ENCODE data around the gene RAPGEF4.

The RAPGEF4 gene

GRCh38 chr2:173058673-173059072 lies 323.0 kb downstream of the RAPGEF4 start:
- no peaks in the 10 kb centered on the region for H3K36me3 ChIP-seq (ENCODE audit: insufficient read depth)
- H3K4me3 ChIP-seq (IDR thresholded peaks at IDR 0.05; ENCODE audit: insufficient read depth, low read depth, low read length): no peak overlapping the region
- no peaks in the 10 kb centered on the region for H3K4me1 ChIP-seq (ENCODE audit: low read depth, poor library complexity, severe bottlenecking)
- no peak for TF ChIP-seq CTCF (conservative IDR thresholded peaks at IDR 0.05; ENCODE audit: low read depth, low read length)
- H3K27me3 ChIP-seq (ENCODE audit: insufficient read depth, low read depth): no peaks in the 10 kb centered on the region
- H3K9ac ChIP-seq: no peak overlapping the region
- no peaks in the 10 kb centered on the region for H4K20me1 ChIP-seq (ENCODE audit: insufficient read depth)
- H3K4me2 ChIP-seq: no peak overlapping the region
- no peak overlapping the region for H3K27ac ChIP-seq
- H2AFZ ChIP-seq (ENCODE audit: low read depth): no peak overlapping the region
- no peaks in the 10 kb centered on the region for H3K79me2 ChIP-seq (ENCODE audit: insufficient read depth, low read depth)

GRCh38 chr2:173059292-173059691 lies 323.6 kb downstream of the RAPGEF4 start:
- H3K27ac ChIP-seq: no peak overlapping the region
- no peak overlapping the region for H3K4me3 ChIP-seq (IDR thresholded peaks at IDR 0.05; ENCODE audit: insufficient read depth, low read depth, low read length)
- TF ChIP-seq CTCF (conservative IDR thresholded peaks at IDR 0.05; ENCODE audit: low read depth, low read length): no peak
- no peaks in the 10 kb centered on the region for H3K27me3 ChIP-seq (ENCODE audit: insufficient read depth, low read depth)
- no peaks in the 10 kb centered on the region for H4K20me1 ChIP-seq (ENCODE audit: insufficient read depth)
- no peaks in the 10 kb centered on the region for H3K79me2 ChIP-seq (ENCODE audit: insufficient read depth, low read depth)
- no peak overlapping the region for H2AFZ ChIP-seq (ENCODE audit: low read depth)
- no peaks in the 10 kb centered on the region for H3K36me3 ChIP-seq (ENCODE audit: insufficient read depth)
- no peak overlapping the region for H3K4me2 ChIP-seq
- no peaks in the 10 kb centered on the region for H3K4me1 ChIP-seq (ENCODE audit: low read depth, poor library complexity, severe bottlenecking)
- H3K9ac ChIP-seq: no peak overlapping the region

DNA sequence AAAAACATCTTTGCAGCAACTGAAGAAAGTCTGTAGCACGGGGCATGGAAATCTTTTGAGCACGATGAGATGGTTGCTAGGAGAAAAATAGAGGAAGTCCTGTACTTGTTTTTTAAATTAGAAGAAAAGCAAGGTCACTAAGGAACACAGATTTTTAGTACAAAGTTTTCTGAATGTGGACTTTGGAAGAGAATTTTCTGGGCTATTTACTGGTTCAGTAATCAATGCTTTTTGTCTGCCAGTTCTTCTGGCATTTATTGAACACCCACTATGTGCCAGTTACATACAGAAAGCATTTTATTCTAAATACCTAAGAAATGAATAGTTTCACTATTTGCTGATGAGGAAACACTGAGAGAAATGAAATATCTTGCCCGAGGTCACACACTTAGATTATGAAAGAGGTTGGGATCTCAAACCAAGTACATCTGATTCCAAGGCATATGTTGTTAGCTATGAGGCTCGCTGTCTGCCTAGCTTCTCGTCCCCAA lies 324.4 kb downstream of the RAPGEF4 start:
- no peaks in the 10 kb centered on the region for H3K27me3 ChIP-seq (ENCODE audit: insufficient read depth, low read depth)
- H3K27ac ChIP-seq: no peak overlapping the region
- H2AFZ ChIP-seq (ENCODE audit: low read depth): no peak overlapping the region
- no peak overlapping the region for H3K4me3 ChIP-seq (IDR thresholded peaks at IDR 0.05; ENCODE audit: insufficient read depth, low read depth, low read length)
- H3K4me2 ChIP-seq: no peak overlapping the region
- no peaks in the 10 kb centered on the region for H3K36me3 ChIP-seq (ENCODE audit: insufficient read depth)
- no peak for TF ChIP-seq CTCF (conservative IDR thresholded peaks at IDR 0.05; ENCODE audit: low read depth, low read length)
- H3K9ac ChIP-seq: no peak overlapping the region
- no peaks in the 10 kb centered on the region for H3K79me2 ChIP-seq (ENCODE audit: insufficient read depth, low read depth)
- no peaks in the 10 kb centered on the region for H3K4me1 ChIP-seq (ENCODE audit: low read depth, poor library complexity, severe bottlenecking)
- no peaks in the 10 kb centered on the region for H4K20me1 ChIP-seq (ENCODE audit: insufficient read depth)

- no peak overlapping the region for H2AFZ ChIP-seq (ENCODE audit: low read depth)
- no peaks in the 10 kb centered on the region for H3K36me3 ChIP-seq (ENCODE audit: insufficient read depth)
- H3K27ac ChIP-seq: no peak overlapping the region
- H3K9ac ChIP-seq: no peak overlapping the region
- H3K79me2 ChIP-seq (ENCODE audit: insufficient read depth, low read depth): no peaks in the 10 kb centered on the region
- no peaks in the 10 kb centered on the region for H3K27me3 ChIP-seq (ENCODE audit: insufficient read depth, low read depth)
- no peak for TF ChIP-seq CTCF (conservative IDR thresholded peaks at IDR 0.05; ENCODE audit: low read depth, low read length)
- no peak overlapping the region for H3K4me2 ChIP-seq
- no peaks in the 10 kb centered on the region for H3K4me1 ChIP-seq (ENCODE audit: low read depth, poor library complexity, severe bottlenecking)
- no peak overlapping the region for H3K4me3 ChIP-seq (IDR thresholded peaks at IDR 0.05; ENCODE audit: insufficient read depth, low read depth, low read length)
- H4K20me1 ChIP-seq (ENCODE audit: insufficient read depth): no peaks in the 10 kb centered on the region
Measured at GRCh38 chr2:173062801-173063200, 327.2 kb downstream of the RAPGEF4 start.

Data from KMS-11 (cell line).